ENCODE results near the gene LANCL1.
A peak's percentile ranks its signal among the peaks of the same experiment; 100 is the strongest.

The LANCL1 gene

GRCh38 chr2:210476194-210477128, at the start of gene LANCL1:
Gene LANCL1, minus strand, starts transcription at chr2:210476759. Its CDS starts 363 bp downstream, at chr2:210476396.
- H4K20me1 ChIP-seq (ENCODE audit: insufficient read depth): no peaks in the 10 kb centered on the region
- peak within 1 kb of the TSS; percentile 56 for H3K4me3 ChIP-seq (IDR thresholded peaks at IDR 0.05; ENCODE audit: insufficient read depth, low read depth, low read length)
- H3K36me3 ChIP-seq (ENCODE audit: insufficient read depth): no peaks in the 10 kb centered on the region
- H3K4me2 ChIP-seq: peak within 1 kb of the TSS; percentile 41
- peaks cover 14% of the 10 kb centered on the region for H3K4me1 ChIP-seq (ENCODE audit: low read depth, poor library complexity, severe bottlenecking)
- no peak for TF ChIP-seq CTCF (conservative IDR thresholded peaks at IDR 0.05; ENCODE audit: low read depth, low read length)
- H3K27ac ChIP-seq: peak within 1 kb of the TSS; percentile 62
- peak within 1 kb of the TSS; percentile 98 for H2AFZ ChIP-seq (ENCODE audit: low read depth)
- peak within 1 kb of the TSS; percentile 91 for H3K9ac ChIP-seq
- no peaks in the 10 kb centered on the region for H3K27me3 ChIP-seq (ENCODE audit: insufficient read depth, low read depth)
- H3K79me2 ChIP-seq (ENCODE audit: insufficient read depth, low read depth): no peaks in the 10 kb centered on the region

- TF ChIP-seq CTCF (conservative IDR thresholded peaks at IDR 0.05; ENCODE audit: low read depth, low read length): no peak
- H3K36me3 ChIP-seq (ENCODE audit: insufficient read depth): no peaks in the 10 kb centered on the region; the same call in 1 of the 2 replicates
- H3K79me2 ChIP-seq (ENCODE audit: insufficient read depth, low read depth): no peaks in the 10 kb centered on the region
- no peak overlapping the region for H3K9ac ChIP-seq
- no peaks in the 10 kb centered on the region for H3K27me3 ChIP-seq (ENCODE audit: insufficient read depth, low read depth)
- H3K4me3 ChIP-seq (IDR thresholded peaks at IDR 0.05; ENCODE audit: insufficient read depth, low read depth, low read length): no peak overlapping the region
- H2AFZ ChIP-seq (ENCODE audit: low read depth): no peak overlapping the region
- no peak overlapping the region for H3K27ac ChIP-seq
- no peaks in the 10 kb centered on the region for H4K20me1 ChIP-seq (ENCODE audit: insufficient read depth)
- H3K4me1 ChIP-seq (ENCODE audit: low read depth, poor library complexity, severe bottlenecking): no peaks in the 10 kb centered on the region
- H3K4me2 ChIP-seq: no peak overlapping the region
Observed at GRCh38 chr2:210524533-210524932, 48.0 kb upstream of the LANCL1 start.

- no peak overlapping the region for H3K9ac ChIP-seq
Observed at GRCh38 chr2:210523650-210524289, 47.2 kb upstream of the LANCL1 start.

GRCh38 chr2:210522399-210522798, 45.8 kb upstream of the LANCL1 start:
- no peak overlapping the region for H3K9ac ChIP-seq
- no peaks in the 10 kb centered on the region for H4K20me1 ChIP-seq (ENCODE audit: insufficient read depth)
- H3K36me3 ChIP-seq (ENCODE audit: insufficient read depth): no peaks in the 10 kb centered on the region; the same call in 1 of the 2 replicates
- H2AFZ ChIP-seq (ENCODE audit: low read depth): no peak overlapping the region
- no peak for TF ChIP-seq CTCF (conservative IDR thresholded peaks at IDR 0.05; ENCODE audit: low read depth, low read length)
- no peaks in the 10 kb centered on the region for H3K4me1 ChIP-seq (ENCODE audit: low read depth, poor library complexity, severe bottlenecking)
- H3K79me2 ChIP-seq (ENCODE audit: insufficient read depth, low read depth): no peaks in the 10 kb centered on the region
- no peak overlapping the region for H3K4me3 ChIP-seq (IDR thresholded peaks at IDR 0.05; ENCODE audit: insufficient read depth, low read depth, low read length)
- no peak overlapping the region for H3K4me2 ChIP-seq
- H3K27me3 ChIP-seq (ENCODE audit: insufficient read depth, low read depth): no peaks in the 10 kb centered on the region
- no peak overlapping the region for H3K27ac ChIP-seq

More at GRCh38 chr2:210523650-210524289, 47.2 kb upstream of the LANCL1 start:
- TF ChIP-seq CTCF (conservative IDR thresholded peaks at IDR 0.05; ENCODE audit: low read depth, low read length): no peak
- Histone ChIP-seq H3K27me3 (ENCODE audit: insufficient read depth, low read depth) (no peaks in the 10 kb centered on the region), H3K4me2 (no peak overlapping the region), H3K36me3 (ENCODE audit: insufficient read depth) (no peaks in the 10 kb centered on the region; the same call in 1 of the 2 replicates), H2AFZ (ENCODE audit: low read depth) (no peak overlapping the region), H3K4me1 (ENCODE audit: low read depth, poor library complexity, severe bottlenecking) (no peaks in the 10 kb centered on the region), H4K20me1 (ENCODE audit: insufficient read depth) (no peaks in the 10 kb centered on the region), H3K27ac (no peak overlapping the region), H3K4me3 (IDR thresholded peaks at IDR 0.05; ENCODE audit: insufficient read depth, low read depth, low read length) (no peak overlapping the region), H3K79me2 (ENCODE audit: insufficient read depth, low read depth) (no peaks in the 10 kb centered on the region)
